ENCODE results near the gene HOXA11. TPM values are rescaled to one million over a fixed set of nuclear protein-coding genes. Genes with fewer than 3 reads are reported as not detected.
A peak's percentile ranks its signal among the peaks of the same experiment; 100 is the strongest.

HOXA11 gene
- total RNA-seq, 2 experiments from 2014 or later, result not detected

- no TSS peak for BruUV-seq (replicated peaks)
- POLR2A ChIA-PET, result interaction anchor here (0.6 kb wide), 1 partner anchor 462 kb away, joined by 3 read pairs; no protein-coding TSS in a partner anchor
Measured at GRCh38 chr7:27142580-27143022, 42.4 kb downstream of the HOXA11 start.

GRCh38 chr7:27141923-27142579 is 43.0 kb downstream of the HOXA11 start:
- no peak overlapping the region for H2AFZ ChIP-seq (ENCODE audit: low read length)

More at GRCh38 chr7:27142580-27143022, 42.4 kb downstream of the HOXA11 start:
- Histone ChIP-seq H3K4me2 (ENCODE audit: low read length) (peak overlapping the region; percentile 47; the same call in 1 of the 2 replicates), H3K9me2 (ENCODE audit: insufficient read depth, low read length) (no peaks in the 10 kb centered on the region), H3K27ac (ENCODE audit: low read depth, low read length, poor library complexity, severe bottlenecking) (no peak overlapping the region), H2AFZ (ENCODE audit: low read length) (no peak overlapping the region), H3K36me3 (ENCODE audit: insufficient read depth, low read length) (peaks cover 15% of the 10 kb centered on the region), H3K9me3 (ENCODE audit: low read length) (no peaks in the 10 kb centered on the region), H3K79me2 (ENCODE audit: insufficient read depth, low read depth, low read length) (no peaks in the 10 kb centered on the region), H4K20me1 (ENCODE audit: insufficient read depth, low read length) (no peaks in the 10 kb centered on the region), H3K4me1 (ENCODE audit: insufficient read depth, low read length, poor library complexity, severe bottlenecking) (no peaks in the 10 kb centered on the region), H3K4me3 (ENCODE audit: low read depth, low read length, poor library complexity, severe bottlenecking) (no peak overlapping the region)
- intact Hi-C loops (cut with micrococcal nuclease; ENCODE audit: unreplicated experiment), result no loop called here
- TF ChIP-seq CTCF (conservative IDR thresholded peaks at IDR 0.05; ENCODE audit: low read length) (no peak), EZH2phosphoT487 (IDR thresholded peaks at IDR 0.05; ENCODE audit: borderline replicate concordance, low read depth, low read length) (no peak)
- CTCF ChIA-PET (ENCODE audit: unreplicated experiment), result no interaction called here
- DNase-seq (ENCODE audit: low spot score), result no peak

More at GRCh38 chr7:27141923-27142579, 43.0 kb downstream of the HOXA11 start:
- intact Hi-C loops (cut with micrococcal nuclease; ENCODE audit: unreplicated experiment), result no loop called here
- no peaks in the 10 kb centered on the region for H3K4me1 ChIP-seq (ENCODE audit: insufficient read depth, low read length, poor library complexity, severe bottlenecking)
- no peaks in the 10 kb centered on the region for H3K9me3 ChIP-seq (ENCODE audit: low read length)
- H3K4me2 ChIP-seq (ENCODE audit: low read length), result no peak overlapping the region
- peaks cover 15% of the 10 kb centered on the region for H3K36me3 ChIP-seq (ENCODE audit: insufficient read depth, low read length)
- H4K20me1 ChIP-seq (ENCODE audit: insufficient read depth, low read length), result no peaks in the 10 kb centered on the region
- BruUV-seq (replicated peaks), result no TSS peak
- no peak overlapping the region for H3K27ac ChIP-seq (ENCODE audit: low read depth, low read length, poor library complexity, severe bottlenecking)
- DNase-seq (ENCODE audit: low spot score), result no peak
- no peak overlapping the region for H3K4me3 ChIP-seq (ENCODE audit: low read depth, low read length, poor library complexity, severe bottlenecking)
- TF ChIP-seq EZH2phosphoT487 (IDR thresholded peaks at IDR 0.05; ENCODE audit: borderline replicate concordance, low read depth, low read length) (no peak), CTCF (conservative IDR thresholded peaks at IDR 0.05; ENCODE audit: low read length) (no peak)
- ChIA-PET CTCF (ENCODE audit: unreplicated experiment) (no interaction called here), POLR2A (interaction anchor here (0.8 kb wide), 1 partner anchor 10 kb away, joined by 3 read pairs; no protein-coding TSS in a partner anchor)
- H3K9me2 ChIP-seq (ENCODE audit: insufficient read depth, low read length), result no peaks in the 10 kb centered on the region
- no peaks in the 10 kb centered on the region for H3K79me2 ChIP-seq (ENCODE audit: insufficient read depth, low read depth, low read length)

All from OCI-LY7 (cell line).